ENCODE data around the gene GNAO1. TPM values are rescaled to one million over a fixed set of nuclear protein-coding genes. Genes with fewer than 3 reads are reported as not detected.

The GNAO1 gene
- total and polyA plus RNA-seq, 2 of the 13 experiments (the other 11 are each of a cell fraction or from before 2014, with no cell fraction given) = not detected

GRCh38 chr16:56302506-56302905 is 111.2 kb downstream of the GNAO1 start:
- H3K27ac ChIP-seq (ENCODE audit: extremely low read length, insufficient read depth, low read length) = no peak overlapping the region
- no peak overlapping the region for H3K4me2 ChIP-seq (ENCODE audit: low read depth, low read length)
- POLR2A ChIA-PET = no interaction called here
- H3K36me3 ChIP-seq (replicated peaks in 1 of 2; ENCODE audit: control insufficient read depth in 1 of 2, insufficient read depth in 2 of 2, low read length in 2 of 2) = no peaks in the 10 kb centered on the region
- intact Hi-C loops (cut with micrococcal nuclease; ENCODE audit: unreplicated experiment) (no loop called here), in situ Hi-C loops (cut with HindIII; ENCODE audit: extremely low pct_ligation_motif_present, low pct_unique_long_range_greater_than_20kb) (loop anchor here (25.0 kb wide), 1 partner anchor 840 kb away; no protein-coding TSS in a partner anchor)
- FAIRE-seq (no peak), DNase-seq (ENCODE audit: low spot score) (no peak), ATAC-seq (no peak)
- no peak overlapping the region for H2AFZ ChIP-seq (ENCODE audit: low read length)
- CTCF ChIA-PET (ENCODE audit: low intra/inter-chr PET ratio, low total read pairs) = no interaction called here
- no peaks in the 10 kb centered on the region for H3K79me2 ChIP-seq (ENCODE audit: insufficient read depth, low read length)
- H3K27me3 ChIP-seq (ENCODE audit: control insufficient read depth in 1 of 2, insufficient read depth in 2 of 2, low read length in 2 of 2) = peaks cover 2 to 8% of the 10 kb centered on the region in 2 experiments; a peak in 2 of 5 replicates
- H3K9ac ChIP-seq (ENCODE audit: insufficient read depth, low read depth, low read length) = no peak overlapping the region
- BruUV-seq (replicated peaks) = no TSS peak
- no peak overlapping the region for H3K4me3 ChIP-seq (replicated peaks in 1 of 3; ENCODE audit: insufficient read depth in 1 of 3, low read depth in 2 of 3, low read length in 3 of 3)
- H4K20me1 ChIP-seq (ENCODE audit: insufficient read depth, low read length) = no peaks in the 10 kb centered on the region
- H3K4me1 ChIP-seq (ENCODE audit: insufficient read depth, low read length) = peaks cover 10% of the 10 kb centered on the region; the same call in 1 of the 2 replicates
- no peaks in the 10 kb centered on the region for H3K9me3 ChIP-seq (ENCODE audit: low read length)
- TF ChIP-seq ZNF792 (CRISPR knock-in tag; IDR thresholded peaks at IDR 0.05) (no peak), NFIB (CRISPR knock-in tag; IDR thresholded peaks at IDR 0.05; ENCODE audit: borderline replicate concordance) (no peak), IRF2 (CRISPR knock-in tag; IDR thresholded peaks at IDR 0.05) (no peak), ELF1 (CRISPR knock-in tag; IDR thresholded peaks at IDR 0.05) (no peak), NFIC (IDR thresholded peaks at IDR 0.05; ENCODE audit: low read length) (no peak), ZNF883 (CRISPR knock-in tag; IDR thresholded peaks at IDR 0.05; ENCODE audit: not compliant biosample characterization) (no peak), CHCHD3 (CRISPR knock-in tag; IDR thresholded peaks at IDR 0.05) (no peak), IKZF4 (CRISPR knock-in tag; IDR thresholded peaks at IDR 0.05; ENCODE audit: borderline replicate concordance, low read depth, not compliant biosample characterization) (no peak), SCMH1 (CRISPR knock-in tag; IDR thresholded peaks at IDR 0.05; ENCODE audit: borderline replicate concordance) (no peak), TEAD2 (CRISPR knock-in tag; IDR thresholded peaks at IDR 0.05) (no peak)
- TF ChIP-seq, protein P1, sequence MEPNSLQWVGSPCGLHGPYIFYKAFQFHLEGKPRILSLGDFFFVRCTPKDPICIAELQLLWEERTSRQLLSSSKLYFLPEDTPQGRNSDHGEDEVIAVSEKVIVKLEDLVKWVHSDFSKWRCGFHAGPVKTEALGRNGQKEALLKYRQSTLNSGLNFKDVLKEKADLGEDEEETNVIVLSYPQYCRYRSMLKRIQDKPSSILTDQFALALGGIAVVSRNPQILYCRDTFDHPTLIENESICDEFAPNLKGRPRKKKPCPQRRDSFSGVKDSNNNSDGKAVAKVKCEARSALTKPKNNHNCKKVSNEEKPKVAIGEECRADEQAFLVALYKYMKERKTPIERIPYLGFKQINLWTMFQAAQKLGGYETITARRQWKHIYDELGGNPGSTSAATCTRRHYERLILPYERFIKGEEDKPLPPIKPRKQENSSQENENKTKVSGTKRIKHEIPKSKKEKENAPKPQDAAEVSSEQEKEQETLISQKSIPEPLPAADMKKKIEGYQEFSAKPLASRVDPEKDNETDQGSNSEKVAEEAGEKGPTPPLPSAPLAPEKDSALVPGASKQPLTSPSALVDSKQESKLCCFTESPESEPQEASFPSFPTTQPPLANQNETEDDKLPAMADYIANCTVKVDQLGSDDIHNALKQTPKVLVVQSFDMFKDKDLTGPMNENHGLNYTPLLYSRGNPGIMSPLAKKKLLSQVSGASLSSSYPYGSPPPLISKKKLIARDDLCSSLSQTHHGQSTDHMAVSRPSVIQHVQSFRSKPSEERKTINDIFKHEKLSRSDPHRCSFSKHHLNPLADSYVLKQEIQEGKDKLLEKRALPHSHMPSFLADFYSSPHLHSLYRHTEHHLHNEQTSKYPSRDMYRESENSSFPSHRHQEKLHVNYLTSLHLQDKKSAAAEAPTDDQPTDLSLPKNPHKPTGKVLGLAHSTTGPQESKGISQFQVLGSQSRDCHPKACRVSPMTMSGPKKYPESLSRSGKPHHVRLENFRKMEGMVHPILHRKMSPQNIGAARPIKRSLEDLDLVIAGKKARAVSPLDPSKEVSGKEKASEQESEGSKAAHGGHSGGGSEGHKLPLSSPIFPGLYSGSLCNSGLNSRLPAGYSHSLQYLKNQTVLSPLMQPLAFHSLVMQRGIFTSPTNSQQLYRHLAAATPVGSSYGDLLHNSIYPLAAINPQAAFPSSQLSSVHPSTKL (CRISPR knock-in tag; IDR thresholded peaks at IDR 0.05) = no peak
- 23% methylated on average over 5 of the region's 5 CpGs for WGBS (ENCODE audit: low lambda C conversion rate)

Measured in HepG2 (cell line).